GM18499 (cell line): ENCODE measurements around the gene SPEG.

ENCODE experiments used
- ATAC-seq: cut with Tn5 transposase; IDR thresholded peaks from one replicate; pipeline ENCODE4 v1.9.1; 2021; ENCODE audit warnings: moderate number of reproducible peaks; ENCODE audit not compliant: insufficient read depth, unreplicated experiment

SPEG gene

DNA sequence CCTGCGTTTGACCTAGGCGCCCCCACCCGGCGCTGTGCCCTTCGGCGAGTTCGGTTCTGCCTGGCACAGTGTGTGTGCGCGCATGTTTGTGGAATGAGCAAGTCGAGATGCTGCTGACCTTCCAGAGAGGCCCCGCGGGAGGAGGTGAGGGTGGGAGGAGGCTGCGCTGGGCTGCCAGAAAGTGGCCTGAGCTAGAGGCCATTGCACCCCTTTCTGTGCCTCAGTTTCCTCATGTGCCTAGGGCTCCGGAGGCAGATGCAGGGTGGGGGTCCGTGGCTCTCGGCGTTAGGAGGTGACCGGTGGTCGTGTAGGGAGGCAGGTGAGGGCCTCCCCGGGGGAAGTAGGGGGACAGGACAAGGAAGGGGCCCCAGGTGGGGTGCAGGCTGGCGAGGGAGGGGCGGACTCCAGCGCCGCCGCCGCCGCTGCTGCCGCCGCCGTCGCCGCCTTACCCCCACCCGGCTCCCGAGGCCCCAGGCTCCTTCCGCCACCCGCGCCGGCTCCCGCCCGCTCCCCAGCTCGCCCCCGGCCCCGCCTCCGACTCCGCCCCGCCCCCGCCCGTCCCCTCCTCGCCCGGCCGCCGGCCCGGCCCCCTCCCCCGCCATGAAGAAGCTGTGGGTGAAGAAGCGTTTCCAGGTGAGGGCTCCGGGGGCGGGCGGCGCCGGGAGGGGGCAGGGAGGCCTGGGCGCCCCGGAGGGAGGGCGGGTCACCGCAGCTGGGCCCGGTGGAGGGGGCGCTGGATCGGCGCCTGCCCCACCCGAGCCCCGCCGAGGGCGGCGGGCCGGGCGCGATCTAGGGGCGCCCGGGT, 7.0 kb downstream of the SPEG start:
- ATAC-seq, result no peak

DNA sequence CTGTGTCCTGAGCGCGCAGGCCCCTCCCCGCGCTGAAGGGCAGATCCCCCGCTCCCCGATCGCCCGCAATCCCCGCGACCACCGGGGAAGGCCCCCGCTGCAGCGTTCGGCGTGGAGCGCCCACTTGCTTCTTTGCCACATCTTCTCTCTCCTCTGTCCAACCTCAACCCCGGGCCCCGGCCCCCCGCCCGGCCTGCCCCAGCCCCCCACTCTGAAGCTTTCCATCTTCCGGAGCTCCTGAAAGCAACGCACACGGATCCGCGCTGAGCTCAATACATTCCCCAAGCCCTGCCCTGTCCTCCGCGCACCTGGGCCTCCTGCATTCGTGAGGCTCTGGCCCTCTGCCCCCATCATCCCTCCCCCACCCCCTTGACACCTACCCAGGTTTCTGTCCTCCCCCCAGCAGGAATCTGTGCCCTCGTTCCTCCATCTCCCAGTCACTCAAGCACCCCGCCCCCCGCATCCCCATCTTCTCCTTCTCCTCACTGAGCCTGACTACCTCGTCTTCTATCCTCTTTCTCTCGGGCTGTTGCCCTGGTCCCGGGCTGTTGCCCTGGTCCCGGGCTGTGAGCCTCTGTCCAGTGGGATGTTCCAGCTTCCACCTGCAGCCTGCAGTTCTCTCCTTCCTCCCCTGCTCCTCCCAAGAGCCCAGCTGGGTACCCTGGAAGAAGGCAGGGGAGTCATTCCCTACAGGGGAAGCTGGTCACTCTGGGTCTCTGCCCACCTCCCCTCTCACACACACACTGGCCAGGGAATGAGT, 7.8 kb downstream of the SPEG start:
- ATAC-seq, result no peak

DNA sequence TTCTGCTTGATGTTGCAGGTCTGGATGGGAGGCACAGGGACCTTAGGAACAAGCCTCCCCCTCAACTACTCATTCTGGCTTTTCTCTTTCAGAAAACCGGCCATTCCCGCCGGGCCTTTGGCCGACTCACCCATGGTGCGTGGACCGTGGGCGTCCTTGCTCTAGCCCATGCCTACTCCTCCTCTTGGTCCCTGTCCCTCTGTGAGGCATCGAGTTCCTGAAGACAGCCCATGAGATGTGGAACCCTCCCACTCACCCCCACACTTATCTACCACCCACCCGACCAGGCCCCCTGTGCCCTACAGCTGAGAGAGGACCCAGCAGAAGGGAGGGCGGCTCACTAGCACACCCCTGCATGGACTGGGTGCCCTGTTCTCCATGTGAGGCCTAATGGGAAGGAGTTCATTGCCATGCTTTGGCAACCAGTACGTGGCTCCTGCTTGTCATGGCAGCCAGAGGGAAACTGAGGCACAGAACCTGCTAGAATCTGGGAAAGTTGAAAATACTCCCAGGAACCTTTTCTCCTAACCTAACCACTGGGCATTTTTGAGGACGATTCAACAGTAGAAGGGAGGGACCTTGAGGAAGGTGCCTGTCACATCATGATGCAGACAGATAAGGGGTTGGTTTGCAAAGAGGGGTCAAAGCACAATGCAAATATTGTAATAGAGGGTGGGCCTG, 8.5 kb downstream of the SPEG start:
- ATAC-seq, result no peak

DNA sequence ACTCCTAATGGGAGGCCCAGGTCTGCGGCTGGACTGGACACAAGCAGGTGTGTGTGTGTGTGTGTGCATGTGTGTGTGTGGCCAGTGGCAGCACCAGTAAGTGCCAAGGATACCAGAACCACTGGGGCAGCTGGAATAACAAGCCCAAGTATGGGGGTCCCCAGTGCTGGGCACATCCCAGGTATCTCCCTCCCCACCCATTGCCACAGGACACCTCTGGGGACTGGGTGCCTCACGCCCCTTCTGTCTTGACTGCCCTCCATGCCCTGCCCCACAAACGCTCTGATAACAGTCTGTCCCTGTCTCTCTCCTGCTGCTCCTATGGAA, 9.0 kb downstream of the SPEG start:
- no peak for ATAC-seq

DNA sequence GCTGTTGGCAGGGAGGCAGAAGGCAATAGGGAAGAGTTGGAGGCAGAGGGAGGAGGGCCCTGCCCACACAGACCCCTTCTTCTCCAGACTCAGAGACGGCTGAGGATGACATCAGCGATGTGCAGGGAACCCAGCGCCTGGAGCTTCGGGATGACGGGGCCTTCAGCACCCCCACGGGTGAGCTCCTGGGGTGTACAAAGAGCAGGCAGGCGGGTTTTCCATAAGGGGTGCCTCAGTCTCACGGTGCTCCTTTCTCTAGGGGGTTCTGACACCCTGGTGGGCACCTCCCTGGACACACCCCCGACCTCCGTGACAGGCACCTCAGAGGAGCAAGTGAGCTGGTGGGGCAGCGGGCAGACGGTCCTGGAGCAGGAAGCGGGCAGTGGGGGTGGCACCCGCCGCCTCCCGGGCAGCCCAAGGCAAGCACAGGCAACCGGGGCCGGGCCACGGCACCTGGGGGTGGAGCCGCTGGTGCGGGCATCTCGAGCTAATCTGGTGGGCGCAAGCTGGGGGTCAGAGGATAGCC, 10.0 kb downstream of the SPEG start:
- ATAC-seq, result no peak

DNA sequence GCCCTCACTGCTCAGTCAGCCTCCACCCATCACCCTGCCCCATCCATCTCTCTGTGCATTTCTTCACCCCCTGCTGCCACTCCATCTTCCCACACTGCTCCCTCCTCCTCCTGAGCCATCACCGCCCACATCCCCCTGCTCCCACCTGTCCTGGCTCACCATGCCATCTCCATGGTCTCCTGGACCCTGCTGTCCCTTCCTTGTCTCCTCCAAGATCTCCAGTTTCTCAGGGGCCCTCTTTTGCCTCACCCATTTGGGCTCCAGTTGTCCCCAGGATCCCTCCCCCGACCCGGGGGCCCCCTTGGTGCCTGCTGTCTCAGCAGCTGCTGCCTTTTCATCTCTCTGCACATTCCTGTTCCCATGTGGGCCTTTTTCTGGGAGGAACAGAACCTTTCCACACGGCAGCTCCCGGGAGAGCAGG, 10.6 kb downstream of the SPEG start:
- no peak for ATAC-seq

DNA sequence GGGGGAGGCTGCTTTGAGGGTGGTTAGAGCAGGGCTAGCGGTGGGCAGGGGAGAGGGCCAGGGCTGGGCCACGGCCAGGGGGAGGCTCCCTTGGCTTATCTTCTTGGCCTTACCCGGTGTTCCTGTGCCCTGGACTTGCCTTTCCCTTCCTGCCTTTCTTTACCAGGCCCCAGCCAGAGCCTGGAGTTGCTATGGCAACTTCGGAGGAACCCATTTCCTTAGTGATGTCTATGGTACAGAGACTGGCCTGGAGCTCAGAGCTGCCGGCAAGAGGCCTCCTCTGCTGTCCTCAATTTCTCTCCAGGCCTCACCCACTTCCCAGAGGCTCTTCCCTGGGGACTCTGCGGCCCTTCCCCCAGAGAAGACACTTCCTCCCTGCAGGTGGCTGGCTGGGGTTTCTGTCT, 11.5 kb downstream of the SPEG start:
- no peak for ATAC-seq

DNA sequence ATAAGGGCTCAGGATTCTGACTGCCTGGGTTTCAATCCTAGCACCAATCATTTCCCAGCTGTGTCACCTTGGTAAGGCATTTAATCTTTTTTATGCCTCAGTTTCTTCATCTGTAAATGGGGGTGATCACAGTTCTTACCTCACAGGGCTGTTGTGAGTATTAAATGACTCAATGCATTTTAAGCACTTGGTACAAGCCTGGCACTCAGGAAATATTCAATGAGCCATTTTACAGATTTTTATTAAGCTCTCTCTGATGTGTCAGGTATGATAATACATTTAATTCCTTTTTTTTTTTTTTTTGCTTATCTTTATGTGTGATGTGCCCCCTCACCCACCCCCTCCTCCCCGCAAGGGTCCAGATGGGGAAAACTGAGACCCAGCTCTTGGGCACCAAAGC, 12.0 kb downstream of the SPEG start:
- no peak for ATAC-seq

DNA sequence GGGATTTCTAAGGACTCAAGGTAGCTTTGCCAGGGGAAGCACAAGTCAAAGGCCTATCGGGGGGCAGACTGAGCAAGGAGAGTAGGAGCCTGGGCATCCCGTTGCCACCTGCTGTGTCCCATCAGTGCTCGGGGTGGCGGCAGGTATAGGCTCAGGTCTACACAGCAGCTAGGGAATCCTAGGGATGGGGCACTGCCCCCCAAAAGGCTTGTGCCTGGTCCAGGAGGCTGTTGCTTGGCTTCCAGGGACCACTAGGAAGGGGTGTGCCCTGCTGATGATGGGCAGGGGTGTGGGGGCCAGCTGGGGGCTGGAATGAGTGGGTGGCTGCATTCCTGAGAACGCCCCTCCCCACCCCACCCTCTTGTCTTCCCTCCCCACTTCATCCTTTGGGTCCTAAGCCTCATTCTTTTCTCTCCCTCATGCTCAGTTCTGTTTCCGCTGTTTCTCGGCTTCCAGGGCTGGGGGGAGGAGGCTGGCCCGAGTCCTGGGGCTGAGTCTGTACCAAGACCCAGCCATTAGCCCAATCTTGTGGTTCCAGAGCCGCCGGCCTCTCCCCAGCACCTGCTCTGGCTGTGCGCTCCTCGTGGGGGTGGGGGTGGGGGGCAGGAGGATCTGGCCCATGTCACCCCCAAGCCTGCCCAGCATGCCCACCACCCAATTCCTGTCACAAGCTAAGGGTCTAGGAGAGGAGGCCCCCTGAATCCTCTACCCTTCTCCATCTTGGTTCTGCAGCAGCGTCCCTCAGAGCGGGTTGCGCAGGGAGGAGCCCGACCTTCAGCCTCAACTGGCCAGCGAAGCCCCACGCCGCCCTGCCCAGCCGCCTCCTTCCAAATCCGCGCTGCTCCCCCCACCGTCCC, 12.8 kb downstream of the SPEG start:
- no peak for ATAC-seq

DNA sequence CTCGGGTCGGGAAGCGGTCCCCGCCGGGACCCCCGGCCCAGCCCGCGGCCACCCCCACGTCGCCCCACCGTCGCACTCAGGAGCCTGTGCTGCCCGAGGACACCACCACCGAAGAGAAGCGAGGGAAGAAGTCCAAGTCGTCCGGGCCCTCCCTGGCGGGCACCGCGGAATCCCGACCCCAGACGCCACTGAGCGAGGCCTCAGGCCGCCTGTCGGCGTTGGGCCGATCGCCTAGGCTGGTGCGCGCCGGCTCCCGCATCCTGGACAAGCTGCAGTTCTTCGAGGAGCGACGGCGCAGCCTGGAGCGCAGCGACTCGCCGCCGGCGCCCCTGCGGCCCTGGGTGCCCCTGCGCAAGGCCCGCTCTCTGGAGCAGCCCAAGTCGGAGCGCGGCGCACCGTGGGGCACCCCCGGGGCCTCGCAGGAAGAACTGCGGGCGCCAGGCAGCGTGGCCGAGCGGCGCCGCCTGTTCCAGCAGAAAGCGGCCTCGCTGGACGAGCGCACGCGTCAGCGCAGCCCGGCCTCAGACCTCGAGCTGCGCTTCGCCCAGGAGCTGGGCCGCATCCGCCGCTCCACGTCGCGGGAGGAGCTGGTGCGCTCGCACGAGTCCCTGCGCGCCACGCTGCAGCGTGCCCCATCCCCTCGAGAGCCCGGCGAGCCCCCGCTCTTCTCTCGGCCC, 13.6 kb downstream of the SPEG start:
- no peak for ATAC-seq

DNA sequence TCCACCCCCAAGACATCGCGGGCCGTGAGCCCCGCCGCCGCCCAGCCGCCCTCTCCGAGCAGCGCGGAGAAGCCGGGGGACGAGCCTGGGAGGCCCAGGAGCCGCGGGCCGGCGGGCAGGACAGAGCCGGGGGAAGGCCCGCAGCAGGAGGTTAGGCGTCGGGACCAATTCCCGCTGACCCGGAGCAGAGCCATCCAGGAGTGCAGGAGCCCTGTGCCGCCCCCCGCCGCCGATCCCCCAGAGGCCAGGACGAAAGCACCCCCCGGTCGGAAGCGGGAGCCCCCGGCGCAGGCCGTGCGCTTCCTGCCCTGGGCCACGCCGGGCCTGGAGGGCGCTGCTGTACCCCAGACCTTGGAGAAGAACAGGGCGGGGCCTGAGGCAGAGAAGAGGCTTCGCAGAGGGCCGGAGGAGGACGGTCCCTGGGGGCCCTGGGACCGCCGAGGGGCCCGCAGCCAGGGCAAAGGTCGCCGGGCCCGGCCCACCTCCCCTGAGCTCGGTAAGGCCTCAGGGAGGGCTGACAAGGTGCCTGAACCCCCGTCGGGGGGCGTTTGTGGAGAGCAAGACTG, 14.2 kb downstream of the SPEG start:
- ATAC-seq, result no peak

DNA sequence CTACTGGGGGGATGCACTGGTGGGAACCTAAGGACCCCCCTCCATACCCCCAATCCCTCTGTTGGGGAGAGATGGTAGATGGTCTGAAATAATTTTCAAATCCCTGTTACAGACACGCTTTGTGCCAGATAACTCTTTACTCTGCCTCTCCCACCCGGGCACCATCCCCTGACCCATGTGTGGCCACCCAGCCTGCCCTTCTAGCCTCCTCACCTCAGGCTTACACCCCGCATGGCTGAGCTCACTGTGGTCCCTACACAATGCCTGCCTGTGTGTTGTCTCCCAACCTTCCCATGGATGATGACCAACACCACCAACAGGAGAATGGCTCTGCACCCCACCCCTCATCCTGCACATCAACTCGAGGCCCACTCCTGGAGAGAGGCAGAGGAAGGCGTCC, 15.0 kb downstream of the SPEG start:
- ATAC-seq, result no peak

DNA sequence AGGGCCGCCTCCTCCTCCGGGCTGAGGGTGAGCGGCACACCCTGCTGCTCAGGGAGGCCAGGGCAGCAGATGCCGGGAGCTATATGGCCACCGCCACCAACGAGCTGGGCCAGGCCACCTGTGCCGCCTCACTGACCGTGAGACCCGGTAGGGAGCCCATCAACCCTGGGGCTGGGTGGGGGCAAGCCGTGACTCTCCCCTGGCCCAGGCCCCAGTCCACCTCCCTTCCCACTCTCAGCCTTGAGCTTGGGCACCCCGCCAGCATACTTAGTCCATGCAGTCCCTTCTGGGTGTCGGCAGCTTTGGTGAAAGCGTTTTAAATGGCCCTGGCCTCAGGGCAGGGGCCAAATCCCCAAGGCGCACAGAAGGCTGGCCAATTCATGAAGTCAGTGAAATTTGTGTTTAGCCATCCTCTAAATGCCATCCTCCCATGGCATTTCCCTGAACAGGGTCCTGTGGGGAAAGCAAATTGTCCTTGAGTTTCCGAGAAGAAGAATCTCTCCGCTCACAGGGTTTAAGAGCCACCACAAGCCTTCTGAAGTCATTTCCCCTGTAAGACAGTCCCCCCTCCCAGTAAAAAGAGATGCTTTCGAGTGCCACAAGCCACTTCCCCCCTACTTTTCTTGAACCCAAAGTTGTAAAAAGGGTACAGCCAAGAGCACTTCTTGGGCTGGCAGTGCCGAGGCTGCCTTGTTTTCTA, 17.2 kb downstream of the SPEG start:
- ATAC-seq, result no peak

DNA sequence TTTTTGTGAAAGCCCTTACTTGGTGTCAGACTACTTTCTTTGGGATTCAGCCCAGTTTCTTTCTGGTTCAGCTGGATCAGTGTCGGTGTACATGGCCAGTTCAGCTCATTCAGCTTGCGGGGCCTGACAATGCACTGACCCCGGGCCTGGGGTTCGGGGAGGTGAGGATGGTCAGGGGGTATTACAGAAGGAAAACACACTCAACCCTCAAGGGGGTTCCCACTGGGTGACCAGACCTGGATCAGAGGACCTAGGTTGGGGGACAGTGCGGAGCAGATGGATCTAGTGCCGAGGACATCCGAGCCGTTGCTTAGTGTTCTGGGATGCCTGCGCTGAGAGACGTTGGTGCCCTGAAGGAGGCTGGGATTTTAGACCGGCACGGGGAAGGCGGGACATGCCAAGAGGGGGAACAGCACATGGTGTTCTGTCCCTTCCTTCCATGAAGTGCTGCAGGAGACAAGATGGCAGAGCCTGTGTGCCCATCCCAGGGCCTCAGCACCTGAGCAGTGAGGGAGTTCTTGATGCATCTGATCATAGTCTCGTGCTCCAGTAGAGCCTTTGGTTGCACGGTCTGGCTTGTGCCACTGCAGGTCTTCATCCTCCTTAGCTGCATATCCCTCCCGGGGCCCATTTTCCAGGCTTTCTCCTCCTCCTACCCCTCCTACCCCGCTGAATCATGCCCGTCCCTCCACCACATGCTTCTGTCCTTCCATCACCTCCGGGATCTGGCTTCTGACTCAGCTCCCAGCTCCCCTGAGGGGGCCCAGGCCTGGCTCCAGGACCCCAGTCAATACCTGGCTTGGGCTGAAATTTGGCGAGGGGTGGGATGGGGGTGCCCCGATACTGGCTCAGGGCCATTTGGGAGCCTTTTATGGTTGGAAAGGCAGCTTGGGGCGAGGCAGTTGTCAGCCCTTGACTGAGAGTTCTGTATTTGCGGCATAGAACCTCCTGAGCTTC, 18.0 kb downstream of the SPEG start:
- no peak for ATAC-seq

DNA sequence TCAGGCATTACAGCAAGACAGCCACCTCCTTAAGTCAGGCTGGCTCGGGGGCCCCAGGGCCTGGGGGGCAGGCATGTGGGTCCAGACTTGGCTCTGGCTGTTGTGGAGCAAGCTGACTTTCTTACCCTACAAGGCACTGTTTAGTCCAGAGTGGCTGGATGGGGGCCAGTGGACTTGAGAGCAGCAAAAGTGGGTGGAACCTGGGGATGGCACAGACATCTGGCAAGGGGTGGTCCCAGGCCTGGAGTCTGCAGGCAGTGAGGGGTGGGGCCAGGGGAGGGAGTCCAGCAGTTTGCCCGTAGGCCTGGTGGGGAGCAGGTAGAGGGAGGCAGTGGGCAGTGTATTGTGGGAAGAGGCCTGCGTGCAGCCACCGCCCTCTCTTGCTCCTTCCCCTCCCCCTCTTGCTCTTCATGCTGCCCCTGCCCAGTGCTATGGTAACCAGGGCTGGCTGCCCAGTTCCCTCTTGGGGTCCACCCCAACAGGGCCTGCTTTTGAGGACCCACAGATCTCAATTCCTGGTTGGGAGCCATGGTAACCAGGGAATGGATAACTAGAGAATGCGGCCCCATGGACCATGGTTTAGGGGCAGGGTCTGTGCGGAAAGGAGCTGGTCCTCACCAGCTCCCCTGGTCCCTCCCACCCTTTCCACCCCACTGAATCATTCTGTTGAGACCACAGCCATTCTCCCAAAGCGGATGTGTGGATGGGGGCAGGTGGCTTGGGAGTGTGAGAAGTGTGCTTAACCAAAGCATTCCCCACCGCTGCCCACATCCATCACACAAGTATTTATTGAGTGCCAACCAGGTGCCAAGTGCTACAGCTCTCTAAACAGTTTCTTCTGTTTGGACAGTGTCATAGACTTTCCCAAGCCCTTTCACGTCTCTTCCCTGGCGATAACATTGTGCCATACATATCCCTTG, 19.3 kb downstream of the SPEG start:
- no peak for ATAC-seq

DNA sequence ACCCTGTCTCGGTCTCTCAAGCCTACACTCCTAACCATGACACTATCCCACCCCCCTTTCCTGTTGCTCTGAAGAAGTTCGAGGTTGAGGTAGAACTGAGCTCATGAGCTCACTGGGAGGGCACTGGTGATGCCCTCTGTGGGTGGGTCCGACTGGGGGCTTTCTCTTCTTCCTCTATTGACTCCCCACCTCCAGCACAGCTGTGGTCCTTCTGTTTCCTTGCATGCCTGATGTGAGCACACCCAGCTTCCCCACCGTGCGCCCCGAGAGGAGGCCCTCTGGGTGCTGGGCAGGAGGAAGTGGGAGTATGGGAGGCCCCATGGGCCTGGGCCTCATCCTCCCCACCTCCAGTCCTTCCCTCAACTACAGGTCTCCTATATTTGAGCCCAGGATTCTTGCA, 20.9 kb downstream of the SPEG start:
- ATAC-seq, result no peak
